Keratinocyte (primary cell): ENCODE measurements around the gene PTPRN2. TPM values are rescaled to one million over a fixed set of nuclear protein-coding genes. Genes with fewer than 3 reads are reported as not detected.

Source experiments
- DNase-seq: peaks from one replicate; pipeline ENCODE4 v3.0.0-alpha.2; 2011; ENCODE audit warnings: low read depth, missing footprints, low spot score
- FAIRE-seq: peaks from 2 replicates; lab custom pipeline; 2011; peaks lifted over from hg19 to GRCh38; lab: Jason Lieb, UNC
- H2AFZ ChIP-seq: 2 replicates; pipeline ENCODE4 v1.6.0; 2012; ENCODE audit warnings: low read length, control low read depth, inconsistent platforms; ENCODE audit not compliant: control insufficient read depth
- H3K27ac ChIP-seq: 2 replicates; pipeline ENCODE4 v1.5.1; 2011; ENCODE audit warnings: low read length; ENCODE audit not compliant: control insufficient read depth, insufficient read depth
- H3K27me3 ChIP-seq: 3 replicates; pipeline ENCODE4 v1.6.0; 2011; ENCODE audit warnings: low read length; ENCODE audit not compliant: control insufficient read depth, insufficient read depth; ENCODE audit errors: extremely low read depth
- H3K36me3 ChIP-seq, 2 experiments: 2 replicates in 1 of 2; 3 replicates in 1 of 2; pipeline ENCODE4 v1.5.1; 2011; ENCODE audit warnings: low read length in 2 of 2, mild to moderate bottlenecking in 1 of 2; ENCODE audit not compliant: control insufficient read depth in 2 of 2, insufficient read depth in 2 of 2; ENCODE audit errors: extremely low read depth in 1 of 2
- H3K4me1 ChIP-seq: 3 replicates; pipeline ENCODE4 v1.5.1; 2011; ENCODE audit warnings: low read length; ENCODE audit not compliant: control insufficient read depth, insufficient read depth; ENCODE audit errors: extremely low read depth
- H3K4me2 ChIP-seq: 3 replicates; pipeline ENCODE4 v1.6.0; 2011; ENCODE audit warnings: low read depth, low read length; ENCODE audit not compliant: control insufficient read depth, insufficient read depth; ENCODE audit errors: extremely low read depth
- H3K4me3 ChIP-seq, 3 experiments: fragments of 200-600 bp in 1 of 3; sonication (generic) in 1 of 3; 2 replicates in 2 of 3; 3 replicates in 1 of 3; pipeline ENCODE4 v1.5.1; 2011 to 2016; ENCODE audit warnings: low read length in 3 of 3, mild to moderate bottlenecking in 3 of 3, control low read depth in 2 of 3, inconsistent platforms in 1 of 3, low read depth in 1 of 3, mixed read lengths in 1 of 3, mixed run types in 1 of 3, moderate library complexity in 1 of 3; ENCODE audit not compliant: control insufficient read depth in 2 of 3, insufficient read depth in 2 of 3; ENCODE audit errors: extremely low read depth in 1 of 3
- H3K79me2 ChIP-seq: 2 replicates; pipeline ENCODE4 v1.6.0; 2012; ENCODE audit warnings: low read length; ENCODE audit not compliant: control insufficient read depth, insufficient read depth
- H3K9ac ChIP-seq: 3 replicates; pipeline ENCODE4 v1.6.0; 2011; ENCODE audit warnings: low read length; ENCODE audit not compliant: control insufficient read depth, insufficient read depth; ENCODE audit errors: extremely low read depth
- H3K9me1 ChIP-seq: 3 replicates; pipeline ENCODE4 v1.6.0; 2011; ENCODE audit warnings: low read length; ENCODE audit not compliant: control insufficient read depth, insufficient read depth; ENCODE audit errors: extremely low read depth
- H3K9me3 ChIP-seq: 2 replicates; pipeline ENCODE4 v1.5.1; 2012; ENCODE audit warnings: low read depth, low read length; ENCODE audit not compliant: control insufficient read depth
- H4K20me1 ChIP-seq: 3 replicates; pipeline ENCODE4 v1.6.0; 2011; ENCODE audit warnings: low read length; ENCODE audit not compliant: control insufficient read depth, insufficient read depth; ENCODE audit errors: extremely low read depth
- CTCF ChIP-seq, 3 experiments: IDR thresholded peaks in 1 of 3; conservative IDR thresholded peaks in 1 of 3; optimal IDR thresholded peaks in 1 of 3; 2 replicates in 2 of 3; 3 replicates in 1 of 3; pipeline versions ENCODE3 to v1.5.1; 2011; ENCODE audit warnings: low read length in 3 of 3, mild to moderate bottlenecking in 3 of 3, moderate library complexity in 2 of 3, control low read depth in 1 of 3, inconsistent platforms in 1 of 3; ENCODE audit not compliant: insufficient read depth in 2 of 3; ENCODE audit errors: extremely low read depth in 1 of 3
- EZH2 ChIP-seq: IDR thresholded peaks from one replicate; pipeline ENCODE4 v1.6.1; 2012; ENCODE audit warnings: inconsistent platforms, mild to moderate bottlenecking, low read length, moderate library complexity
- dilution Hi-C: fragments of 300-500 bp; cut with MboI; formaldehyde crosslinking; loops from one replicate; pipeline ENCODE4 v1.7.0; 2020; ENCODE audit warnings: low sequenced_read_pairs; ENCODE audit not compliant: extremely low pct_ligation_motif_present
- polyA plus RNA-seq, 5 experiments: library from polyadenylated mRNA; depleted of rRNA in 3 of 5; stranded (reverse) in 3 of 5; stranded (forward) in 1 of 5; unstranded in 1 of 5; fragments of >200 nt; gene quantifications; 1 replicate in 1 of 5; 2 replicates in 3 of 5; 3 replicates in 1 of 5; pipeline versions ENCODE4 v1.2.1 to v1.2.3, GENCODE V29; 2011 to 2012; ENCODE audit warnings: missing spikeins in 2 of 5, low read depth in 1 of 5, low replicate concordance in 1 of 5

The PTPRN2 gene
- polyA plus RNA-seq, 1 donor (not counting 4 experiments of a cell fraction or from before 2014, with no cell fraction given), result not detected

- dilution Hi-C loops, result no loop called here
- H3K4me1 ChIP-seq, result no peaks in the 10 kb centered on the region
- H3K4me3 ChIP-seq, result no peak overlapping the region
- H3K27me3 ChIP-seq, result no peaks in the 10 kb centered on the region
- no peak for DNase-seq
- H2AFZ ChIP-seq, result no peak overlapping the region
- H3K9ac ChIP-seq, result no peak overlapping the region
- no peak for TF ChIP-seq EZH2
- TF ChIP-seq CTCF (optimal IDR thresholded peaks at IDR 0.05 in 1 of 3, IDR thresholded peaks at IDR 0.05 in 1 of 3, conservative IDR thresholded peaks at IDR 0.05 in 1 of 3; ENCODE audit: extremely low read depth in 1 of 3, insufficient read depth in 2 of 3, low read length in 3 of 3), result no peak
- H4K20me1 ChIP-seq, result no peaks in the 10 kb centered on the region
- no peaks in the 10 kb centered on the region for H3K9me1 ChIP-seq
- no peak overlapping the region for H3K27ac ChIP-seq
- FAIRE-seq, result no peak
- no peaks in the 10 kb centered on the region for H3K79me2 ChIP-seq
- H3K36me3 ChIP-seq, result no peaks in the 10 kb centered on the region
- H3K9me3 ChIP-seq, result peaks cover 10% of the 10 kb centered on the region
- H3K4me2 ChIP-seq, result no peak overlapping the region
Observed at GRCh38 chr7:157595086-157595855, 992.4 kb downstream of the PTPRN2 start.

- no peaks in the 10 kb centered on the region for H3K36me3 ChIP-seq
- H3K4me3 ChIP-seq, result no peak overlapping the region
- H4K20me1 ChIP-seq, result no peaks in the 10 kb centered on the region
- FAIRE-seq, result no peak
- no peak for DNase-seq
- no peak for TF ChIP-seq EZH2
- no peak for TF ChIP-seq CTCF (optimal IDR thresholded peaks at IDR 0.05 in 1 of 3, IDR thresholded peaks at IDR 0.05 in 1 of 3, conservative IDR thresholded peaks at IDR 0.05 in 1 of 3; ENCODE audit: extremely low read depth in 1 of 3, insufficient read depth in 2 of 3, low read length in 3 of 3)
- dilution Hi-C loops, result no loop called here
- no peak overlapping the region for H3K27ac ChIP-seq
- H2AFZ ChIP-seq, result no peak overlapping the region
- H3K27me3 ChIP-seq, result no peaks in the 10 kb centered on the region
- H3K4me1 ChIP-seq, result no peaks in the 10 kb centered on the region
- peaks cover 10% of the 10 kb centered on the region for H3K9me3 ChIP-seq
- no peaks in the 10 kb centered on the region for H3K9me1 ChIP-seq
- no peak overlapping the region for H3K4me2 ChIP-seq
- no peak overlapping the region for H3K9ac ChIP-seq
- H3K79me2 ChIP-seq, result no peaks in the 10 kb centered on the region
Observed at GRCh38 chr7:157594306-157594705, 993.3 kb downstream of the PTPRN2 start.
